Prostate gland (tissue), 2 donors: ENCODE results near the gene TESMIN. TPM values are rescaled to one million over a fixed set of nuclear protein-coding genes. Genes with fewer than 3 reads are reported as not detected.

Source experiments
- DNase-seq: peaks from one replicate; pipeline ENCODE4 v3.0.0-alpha.2; 2019; ENCODE audit warnings: low spot score
- H3K27ac ChIP-seq, 2 donors: fragments of 200-600 bp; sonication (generic); 2 replicates each; pipeline ENCODE4 v1.5.1; 2017 to 2019
- H3K27me3 ChIP-seq: fragments of 200-600 bp; sonication (generic); replicated peaks from 2 replicates; pipeline ENCODE4 v1.5.1; 2019; ENCODE audit not compliant: insufficient read depth
- H3K36me3 ChIP-seq, 2 donors: fragments of 200-600 bp; sonication (generic); 1 replicate in 1 of 2; 2 replicates in 1 of 2; pipeline versions ENCODE4 v1.5.1 to v1.8.1; 2017 to 2019
- H3K4me1 ChIP-seq: fragments of 200-600 bp; sonication (generic); replicated peaks from 2 replicates; pipeline ENCODE4 v1.5.1; 2019
- H3K4me3 ChIP-seq, 2 donors: fragments of 200-600 bp; sonication (generic); 2 replicates each; pipeline ENCODE4 v1.5.1; 2017 to 2019
- H3K9me3 ChIP-seq: fragments of 200-600 bp; sonication (generic); 2 replicates; pipeline ENCODE4 v1.5.1; 2017
- POLR2A ChIP-seq: fragments of 450-650 bp; IDR thresholded peaks from one replicate; pipeline ENCODE4 v1.6.1; 2016; ENCODE audit warnings: antibody characterized with exemption, mild to moderate bottlenecking
- POLR2AphosphoS5 ChIP-seq: sonication (generic); formaldehyde crosslinking; IDR thresholded peaks from one replicate; pipeline ENCODE4 v1.6.1; 2017; ENCODE audit warnings: antibody characterized with exemption
- WGBS: methylation state at CpG from one replicate; pipeline ENCODE4 v1.1.5; 2018; 5-methylcytosine and 5-hydroxymethylcytosine counted together
- intact Hi-C: fragments of 100-400 bp; cut with DNase I; formaldehyde crosslinking; loops from one replicate; pipeline ENCODE4 v1.14.2; 2022
- total RNA-seq, 2 donors: library from RNA; depleted of rRNA; stranded (reverse); fragments of >200 nt; gene quantifications; one replicate each; pipeline ENCODE4 v1.1.0, GENCODE V29; 2016
- TF ChIP-seq, protein P1 (sequence below), 4 experiments: fragments of 200-600 bp in 2 of 4; fragments of 450-650 bp in 2 of 4; sonication (generic) in 2 of 4; IDR thresholded peaks; 1 replicate in 3 of 4; 2 replicates in 1 of 4; pipeline ENCODE4 v1.5.1; 2016 to 2019; ENCODE audit warnings: antibody characterized with exemption in 4 of 4, mild to moderate bottlenecking in 2 of 4, moderate library complexity in 2 of 4

Gene TESMIN
- total RNA-seq, 2 donors from 2014 or later: 20.6 to 24.5 TPM

DNA sequence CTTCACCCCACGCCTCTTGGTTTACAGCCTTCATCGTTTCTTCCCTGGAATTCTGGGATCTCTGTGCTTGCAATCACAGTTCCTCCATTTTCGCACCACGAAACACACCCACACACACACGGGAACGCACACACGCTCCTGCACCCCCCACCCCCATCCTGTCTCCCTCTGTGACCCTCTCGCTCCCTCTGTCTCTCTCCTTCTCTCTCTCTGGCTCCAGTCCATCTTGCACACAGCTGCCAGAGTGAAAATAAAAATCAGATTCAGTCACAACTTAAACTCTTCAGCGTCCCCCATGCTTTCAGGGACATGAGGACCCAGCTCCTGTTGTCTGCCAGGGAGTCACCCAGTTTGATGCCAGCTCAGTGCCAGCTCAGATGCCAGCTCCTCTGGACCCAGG is 64.0 kb downstream of the TESMIN start:
- no peaks in the 10 kb centered on the region for H3K4me1 ChIP-seq
- no peak overlapping the region for H3K4me3 ChIP-seq
- peaks cover 5% of the 10 kb centered on the region for H3K27me3 ChIP-seq
- no peak for TF ChIP-seq POLR2AphosphoS5
- TF ChIP-seq, protein P1, sequence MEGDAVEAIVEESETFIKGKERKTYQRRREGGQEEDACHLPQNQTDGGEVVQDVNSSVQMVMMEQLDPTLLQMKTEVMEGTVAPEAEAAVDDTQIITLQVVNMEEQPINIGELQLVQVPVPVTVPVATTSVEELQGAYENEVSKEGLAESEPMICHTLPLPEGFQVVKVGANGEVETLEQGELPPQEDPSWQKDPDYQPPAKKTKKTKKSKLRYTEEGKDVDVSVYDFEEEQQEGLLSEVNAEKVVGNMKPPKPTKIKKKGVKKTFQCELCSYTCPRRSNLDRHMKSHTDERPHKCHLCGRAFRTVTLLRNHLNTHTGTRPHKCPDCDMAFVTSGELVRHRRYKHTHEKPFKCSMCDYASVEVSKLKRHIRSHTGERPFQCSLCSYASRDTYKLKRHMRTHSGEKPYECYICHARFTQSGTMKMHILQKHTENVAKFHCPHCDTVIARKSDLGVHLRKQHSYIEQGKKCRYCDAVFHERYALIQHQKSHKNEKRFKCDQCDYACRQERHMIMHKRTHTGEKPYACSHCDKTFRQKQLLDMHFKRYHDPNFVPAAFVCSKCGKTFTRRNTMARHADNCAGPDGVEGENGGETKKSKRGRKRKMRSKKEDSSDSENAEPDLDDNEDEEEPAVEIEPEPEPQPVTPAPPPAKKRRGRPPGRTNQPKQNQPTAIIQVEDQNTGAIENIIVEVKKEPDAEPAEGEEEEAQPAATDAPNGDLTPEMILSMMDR (IDR thresholded peaks at IDR 0.05): no peak
- no peak for TF ChIP-seq POLR2A
- DNase-seq: no peak
- 68% methylated on average over 9 of the region's 9 CpGs for WGBS
- intact Hi-C loops: no loop called here
- H3K9me3 ChIP-seq: no peaks in the 10 kb centered on the region
- H3K27ac ChIP-seq: no peak overlapping the region
- no peaks in the 10 kb centered on the region for H3K36me3 ChIP-seq

DNA sequence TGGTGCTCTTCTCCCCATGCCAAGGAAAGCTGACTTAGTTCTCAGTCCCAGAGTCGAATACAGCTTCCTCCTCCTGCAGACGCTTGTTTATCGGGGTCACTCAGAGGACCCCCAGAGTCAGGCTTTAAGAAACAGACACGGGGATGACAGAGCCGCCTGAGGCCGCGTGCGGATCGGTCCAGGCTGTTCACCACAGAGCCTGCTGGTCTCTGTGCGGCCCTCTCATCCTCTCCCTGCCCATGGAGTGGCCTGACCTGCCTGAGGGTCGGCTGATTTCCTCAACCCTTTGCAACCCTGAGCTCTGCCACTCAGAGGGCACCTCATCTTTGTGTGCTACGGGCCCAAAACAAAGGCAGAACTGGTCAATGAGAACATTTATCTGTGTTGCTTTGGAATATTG is 64.8 kb downstream of the TESMIN start:
- Histone ChIP-seq H3K4me3 (no peak overlapping the region), H3K4me1 (no peaks in the 10 kb centered on the region), H3K27me3 (peaks cover 5% of the 10 kb centered on the region), H3K36me3 (no peaks in the 10 kb centered on the region), H3K9me3 (no peaks in the 10 kb centered on the region), H3K27ac (no peak overlapping the region)
- intact Hi-C loops: no loop called here
- TF ChIP-seq POLR2AphosphoS5 (no peak), POLR2A (no peak)
- WGBS: 92% methylated on average over 12 of the region's 12 CpGs
- no peak for DNase-seq

DNA sequence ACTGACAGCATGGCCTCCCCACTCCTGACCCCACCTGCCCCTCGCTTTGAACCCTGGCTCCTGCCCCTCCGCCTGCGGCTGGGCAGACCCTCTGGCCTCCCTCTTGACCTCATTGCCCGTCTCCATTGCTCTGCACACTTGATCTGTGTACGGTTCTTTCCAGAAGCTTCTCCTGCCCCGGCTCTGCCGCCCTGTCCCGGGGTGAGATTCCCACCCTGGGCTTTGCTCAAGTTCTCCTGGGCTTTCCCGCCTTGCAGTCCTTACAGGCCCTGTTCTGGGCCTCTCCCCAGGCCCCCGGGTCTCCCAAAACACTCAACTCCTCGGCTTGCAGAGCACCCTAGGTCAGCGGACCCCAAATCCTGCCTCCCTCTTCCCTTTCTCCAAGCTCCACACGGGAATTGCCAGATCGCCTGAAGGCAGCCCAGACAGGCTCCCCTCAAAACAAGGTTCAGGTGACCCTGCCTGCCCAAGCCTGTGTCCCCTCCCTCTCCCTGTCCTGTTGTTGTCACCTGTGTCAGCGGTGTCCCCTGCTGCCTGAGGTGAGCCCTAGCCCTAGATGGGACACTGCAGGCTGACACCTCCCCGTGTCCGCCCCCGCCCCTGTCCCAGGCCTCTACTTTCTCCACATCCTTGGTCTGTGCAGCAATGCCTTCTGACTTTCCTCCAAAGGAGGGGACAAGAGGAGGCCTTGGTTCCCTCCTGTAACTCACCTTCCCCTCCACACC is 65.5 kb downstream of the TESMIN start:
- 94% methylated on average over 18 of the region's 18 CpGs for WGBS
- Histone ChIP-seq H3K27me3 (peaks cover 5% of the 10 kb centered on the region), H3K4me1 (no peaks in the 10 kb centered on the region), H3K9me3 (no peaks in the 10 kb centered on the region), H3K4me3 (no peak overlapping the region), H3K36me3 (no peaks in the 10 kb centered on the region), H3K27ac (no peak overlapping the region)
- TF ChIP-seq POLR2AphosphoS5 (no peak), POLR2A (no peak)
- TF ChIP-seq, protein P1 (IDR thresholded peaks at IDR 0.05): no peak
- intact Hi-C loops: no loop called here
- DNase-seq: no peak

DNA sequence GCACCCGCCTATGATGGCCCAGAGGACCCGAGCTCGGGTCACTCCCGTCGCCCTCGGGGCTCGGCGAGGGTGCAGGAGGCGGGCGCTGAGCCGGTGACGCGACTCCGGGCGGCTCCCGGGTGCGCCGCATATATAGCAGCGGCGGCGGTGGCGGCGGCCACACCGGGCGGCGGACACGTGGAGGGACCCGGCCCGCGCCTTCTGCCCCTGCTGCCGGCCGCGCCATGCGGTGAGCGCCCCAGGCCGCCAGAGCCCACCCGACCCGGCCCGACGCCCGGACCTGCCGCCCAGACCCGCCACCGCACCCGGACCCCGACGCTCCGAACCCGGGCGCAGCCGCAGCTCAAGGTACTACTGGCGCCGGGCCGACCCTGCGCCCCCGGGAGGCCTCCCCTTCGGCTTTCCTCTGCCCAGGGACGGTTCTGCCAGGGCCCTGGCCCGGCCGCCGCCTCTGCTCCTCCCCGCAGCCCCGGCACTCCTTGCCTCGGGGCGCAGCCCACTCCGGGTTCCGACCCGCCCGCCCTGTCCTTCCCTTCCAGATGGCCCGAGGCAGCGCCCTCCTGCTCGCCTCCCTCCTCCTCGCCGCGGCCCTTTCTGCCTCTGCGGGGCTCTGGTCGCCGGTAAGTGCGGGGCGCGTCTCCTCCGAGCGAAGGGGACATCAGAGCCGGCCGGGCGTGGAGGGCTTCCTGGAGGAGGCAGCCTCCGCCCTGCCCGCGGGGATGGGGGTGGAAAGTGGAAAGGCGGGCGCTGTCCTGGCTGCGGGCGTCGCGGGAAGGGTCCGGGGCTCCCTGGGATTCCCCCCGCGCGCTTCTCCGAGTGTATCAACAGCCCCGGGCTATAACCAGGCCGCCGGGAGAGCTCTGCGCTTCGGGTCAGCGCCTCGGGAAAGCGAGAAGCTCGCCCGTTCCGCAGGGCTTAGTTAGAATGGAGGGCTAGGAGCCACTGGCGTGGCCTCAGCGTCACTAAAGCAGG is 66.6 kb downstream of the TESMIN start, which contains the start of gene GAL:
GAL (plus strand) TSS at position 160 of the 972 bp plus-strand sequence; CDS start at position 540, 380 bp downstream.
- Histone ChIP-seq H3K9me3 (no peaks in the 10 kb centered on the region), H3K4me3 (peak within 1 kb of the TSS; percentile 27 to 42), H3K36me3 (no peaks in the 10 kb centered on the region), H3K4me1 (no peaks in the 10 kb centered on the region), H3K27me3 (peaks cover 5% of the 10 kb centered on the region), H3K27ac (no peak within 1 kb of the TSS)
- 9% methylated on average over 25 of the region's 113 CpGs for WGBS
- intact Hi-C loops: no loop called here
- TF ChIP-seq, protein P1 (IDR thresholded peaks at IDR 0.05): no peak
- no peak for TF ChIP-seq POLR2AphosphoS5
- DNase-seq: no peak
